ENCODE results near the gene GLI3. TPM values are rescaled to one million over a fixed set of nuclear protein-coding genes. Genes with fewer than 3 reads are reported as not detected.

GLI3 gene
- total RNA-seq, 4 donors from 2014 or later, result 16.5 to 105 (median 22.6) TPM

DNA sequence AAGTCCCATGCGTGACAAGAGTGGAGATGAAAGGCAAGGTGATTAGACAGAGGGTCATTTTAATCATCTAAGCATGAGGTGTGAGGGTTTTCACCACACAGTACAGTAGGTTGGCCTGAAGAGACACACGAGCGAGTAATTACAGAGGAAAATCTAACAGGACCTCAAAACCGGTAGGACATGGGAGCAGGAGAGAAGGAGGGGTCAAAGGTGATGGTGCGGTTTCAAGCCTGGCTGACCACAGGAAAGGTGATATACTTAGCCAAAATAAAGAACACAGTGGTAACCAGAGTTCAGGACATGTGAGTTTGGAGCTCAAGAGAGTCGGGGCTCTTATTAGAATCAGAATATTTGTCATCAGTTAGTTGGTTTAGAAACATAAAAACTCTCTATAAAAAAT is 20.0 kb downstream of the GLI3 start:
- no peak for TF ChIP-seq POLR2A (IDR thresholded peaks at IDR 0.05)
- TF ChIP-seq, protein P1, sequence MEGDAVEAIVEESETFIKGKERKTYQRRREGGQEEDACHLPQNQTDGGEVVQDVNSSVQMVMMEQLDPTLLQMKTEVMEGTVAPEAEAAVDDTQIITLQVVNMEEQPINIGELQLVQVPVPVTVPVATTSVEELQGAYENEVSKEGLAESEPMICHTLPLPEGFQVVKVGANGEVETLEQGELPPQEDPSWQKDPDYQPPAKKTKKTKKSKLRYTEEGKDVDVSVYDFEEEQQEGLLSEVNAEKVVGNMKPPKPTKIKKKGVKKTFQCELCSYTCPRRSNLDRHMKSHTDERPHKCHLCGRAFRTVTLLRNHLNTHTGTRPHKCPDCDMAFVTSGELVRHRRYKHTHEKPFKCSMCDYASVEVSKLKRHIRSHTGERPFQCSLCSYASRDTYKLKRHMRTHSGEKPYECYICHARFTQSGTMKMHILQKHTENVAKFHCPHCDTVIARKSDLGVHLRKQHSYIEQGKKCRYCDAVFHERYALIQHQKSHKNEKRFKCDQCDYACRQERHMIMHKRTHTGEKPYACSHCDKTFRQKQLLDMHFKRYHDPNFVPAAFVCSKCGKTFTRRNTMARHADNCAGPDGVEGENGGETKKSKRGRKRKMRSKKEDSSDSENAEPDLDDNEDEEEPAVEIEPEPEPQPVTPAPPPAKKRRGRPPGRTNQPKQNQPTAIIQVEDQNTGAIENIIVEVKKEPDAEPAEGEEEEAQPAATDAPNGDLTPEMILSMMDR (IDR thresholded peaks at IDR 0.05), result no peak
- Histone ChIP-seq H3K36me3 (no peaks in the 10 kb centered on the region), H3K27ac (peak overlapping the region; percentile 66 to 69), H3K4me1 (peaks cover 0 to 15% of the 10 kb centered on the region in 2 donors), H3K9me3 (no peaks in the 10 kb centered on the region), H3K27me3 (no peaks in the 10 kb centered on the region), H3K4me3 (no peak overlapping the region)
- DNase-seq, result no peak
- intact Hi-C loops (cut with DNase I; ENCODE audit: low total_unique reads), result no loop called here

DNA sequence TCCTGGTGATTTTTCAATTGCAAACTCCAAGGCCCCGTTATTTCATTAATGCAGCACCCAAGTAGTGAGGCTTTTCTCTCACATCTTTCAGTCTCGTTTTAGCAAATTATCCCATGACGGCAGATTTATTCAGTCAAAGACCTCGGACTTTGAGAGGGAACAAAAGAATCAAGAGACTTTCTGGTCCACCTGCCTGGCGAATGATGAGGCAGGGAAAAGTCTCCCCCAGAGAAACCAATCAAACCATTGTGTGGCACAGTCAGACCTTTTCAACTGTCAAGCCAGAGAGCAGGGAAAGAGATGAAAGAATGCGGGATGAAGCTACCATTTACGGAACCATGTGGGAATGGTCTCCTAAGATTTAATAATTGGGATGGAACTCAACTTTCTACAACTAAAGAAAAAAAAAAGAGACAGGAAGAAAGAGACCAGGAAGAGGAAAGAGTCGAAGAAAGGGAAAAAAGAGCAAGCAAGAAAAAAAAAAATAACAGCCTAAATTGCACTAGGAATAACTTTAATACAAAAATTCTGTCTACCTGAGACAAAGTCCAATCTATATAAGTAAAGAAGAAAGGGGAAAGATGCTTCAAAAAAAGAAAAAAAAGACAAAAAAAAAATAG is 22.8 kb downstream of the GLI3 start:
- H3K36me3 ChIP-seq, result no peaks in the 10 kb centered on the region
- H3K4me1 ChIP-seq, result peaks cover 0 to 16% of the 10 kb centered on the region in 2 donors
- no peaks in the 10 kb centered on the region for H3K27me3 ChIP-seq
- peak overlapping the region in 1 of 2 donors; percentile 29 for H3K27ac ChIP-seq
- DNase-seq, result no peak
- TF ChIP-seq POLR2A (IDR thresholded peaks at IDR 0.05), result no peak
- TF ChIP-seq, protein P1 (IDR thresholded peaks at IDR 0.05), result no peak
- H3K9me3 ChIP-seq, result no peaks in the 10 kb centered on the region
- intact Hi-C loops (cut with DNase I; ENCODE audit: low total_unique reads), result no loop called here
- no peak overlapping the region for H3K4me3 ChIP-seq

DNA sequence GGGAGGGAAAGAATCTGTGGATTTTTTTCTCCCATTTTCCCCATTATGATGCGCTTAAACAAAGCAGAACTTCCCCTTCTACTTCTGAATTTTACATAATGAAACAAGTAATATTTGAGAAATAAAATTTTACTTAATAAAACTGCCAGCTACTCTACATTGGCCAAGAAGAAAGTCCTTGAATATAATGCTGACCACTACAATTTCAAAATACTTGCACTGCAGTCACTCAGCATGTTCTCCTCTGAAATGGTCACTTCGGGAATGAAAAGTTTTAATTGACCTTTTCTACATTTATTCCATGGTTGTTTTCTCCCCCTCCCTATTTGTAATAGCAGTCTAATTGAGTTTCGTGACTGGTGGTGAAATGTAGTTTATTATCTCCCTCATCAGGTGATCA is 23.9 kb downstream of the GLI3 start:
- Histone ChIP-seq H3K27ac (peak overlapping the region in 1 of 2 donors; percentile 14), H3K4me3 (no peak overlapping the region), H3K9me3 (no peaks in the 10 kb centered on the region), H3K36me3 (no peaks in the 10 kb centered on the region), H3K4me1 (peaks cover 0 to 13% of the 10 kb centered on the region in 2 donors), H3K27me3 (no peaks in the 10 kb centered on the region)
- intact Hi-C loops (cut with DNase I; ENCODE audit: low total_unique reads), result no loop called here
- TF ChIP-seq, protein P1 (IDR thresholded peaks at IDR 0.05), result no peak
- no peak for TF ChIP-seq POLR2A (IDR thresholded peaks at IDR 0.05)
- no peak for DNase-seq

DNA sequence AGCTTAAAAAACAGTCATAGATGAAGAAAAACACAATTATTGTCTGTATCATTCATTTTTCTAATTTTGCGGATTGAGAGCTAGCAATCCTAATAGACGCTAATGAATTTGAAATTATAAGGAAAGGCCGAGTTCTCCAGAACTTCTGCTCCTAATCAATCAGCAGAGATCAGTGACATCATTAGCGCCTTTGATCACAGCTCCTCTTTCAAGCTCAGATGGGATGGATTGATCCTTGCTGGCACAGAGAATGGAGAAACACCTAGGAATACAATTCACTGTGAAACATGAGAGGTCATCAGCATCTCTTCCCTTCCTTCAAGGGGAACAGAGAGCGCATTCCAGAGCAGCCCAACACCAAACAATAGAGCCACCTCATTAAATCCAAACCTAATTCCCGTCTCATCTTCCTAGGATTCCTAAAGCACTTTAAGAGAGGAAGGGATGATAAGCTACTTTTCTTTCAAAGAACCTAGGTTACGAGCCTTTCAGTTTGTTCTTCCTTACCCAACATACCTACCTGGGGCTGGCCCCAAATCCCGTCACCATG is 24.4 kb downstream of the GLI3 start:
- intact Hi-C loops (cut with DNase I; ENCODE audit: low total_unique reads), result no loop called here
- TF ChIP-seq POLR2A (IDR thresholded peaks at IDR 0.05), result no peak
- TF ChIP-seq, protein P1 (IDR thresholded peaks at IDR 0.05), result no peak
- no peak overlapping the region for H3K4me3 ChIP-seq
- peaks cover 0 to 11% of the 10 kb centered on the region in 2 donors for H3K4me1 ChIP-seq
- no peaks in the 10 kb centered on the region for H3K27me3 ChIP-seq
- H3K27ac ChIP-seq, result peak overlapping the region in 1 of 2 donors; percentile 14
- no peaks in the 10 kb centered on the region for H3K9me3 ChIP-seq
- no peaks in the 10 kb centered on the region for H3K36me3 ChIP-seq
- DNase-seq, result no peak

DNA sequence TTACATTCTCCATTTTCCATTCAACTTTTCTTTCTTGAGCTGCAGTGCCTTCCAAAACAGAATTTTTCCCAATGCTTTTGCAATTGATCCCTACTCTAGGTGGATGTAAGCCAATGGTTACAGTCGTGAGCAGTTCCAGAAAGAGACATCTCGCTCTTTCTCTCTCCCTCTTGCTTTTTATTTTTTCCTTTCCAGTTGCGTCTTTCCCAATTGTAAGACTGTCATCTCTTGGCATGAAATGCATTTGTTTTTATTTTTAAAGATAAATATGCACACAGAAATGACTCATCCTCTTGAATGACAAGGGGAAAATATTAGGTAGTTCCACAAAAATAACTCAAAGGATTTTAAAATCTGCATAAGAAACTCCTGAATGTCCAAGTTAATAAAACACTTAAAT is 25.1 kb downstream of the GLI3 start:
- H3K4me3 ChIP-seq, result no peak overlapping the region
- H3K36me3 ChIP-seq, result no peaks in the 10 kb centered on the region
- H3K4me1 ChIP-seq, result peaks cover 0 to 11% of the 10 kb centered on the region in 2 donors
- peak overlapping the region in 1 of 2 donors; percentile 51 for H3K27ac ChIP-seq
- no peaks in the 10 kb centered on the region for H3K27me3 ChIP-seq
- no peak for DNase-seq
- H3K9me3 ChIP-seq, result no peaks in the 10 kb centered on the region
- TF ChIP-seq, protein P1 (IDR thresholded peaks at IDR 0.05), result no peak
- TF ChIP-seq POLR2A (IDR thresholded peaks at IDR 0.05), result no peak
- intact Hi-C loops (cut with DNase I; ENCODE audit: low total_unique reads), result no loop called here
